Esophagus (tissue), 2 donors: ENCODE data around the gene INO80E. TPM values are rescaled to one million over a fixed set of nuclear protein-coding genes. Genes with fewer than 3 reads are reported as not detected.
"Not testable (repeated sequence)": the region's sequence is repeated elsewhere in the genome, so short reads cannot be mapped to it uniquely, and the experiment has no call there.

ENCODE experiments used
- H3K27ac ChIP-seq, 2 donors: one replicate each; pipeline ENCODE4 v1.5.1; 2013; ENCODE audit warnings: low read depth in 2 of 2, mild to moderate bottlenecking in 2 of 2, inconsistent platforms in 1 of 2, low read length in 1 of 2, moderate library complexity in 1 of 2
- H3K27me3 ChIP-seq, 2 donors: one replicate each; pipeline ENCODE4 v1.6.1; 2013; ENCODE audit warnings: low read length in 2 of 2, control low read depth in 1 of 2, mild to moderate bottlenecking in 1 of 2; ENCODE audit not compliant: insufficient read depth in 2 of 2, control insufficient read depth in 1 of 2
- H3K36me3 ChIP-seq, 2 donors: one replicate each; pipeline ENCODE4 v1.6.1; 2013; ENCODE audit warnings: low read length in 1 of 2; ENCODE audit not compliant: control insufficient read depth in 2 of 2, insufficient read depth in 2 of 2
- H3K4me1 ChIP-seq, 2 donors: one replicate each; pipeline ENCODE4 v1.6.1; 2013; ENCODE audit warnings: low read length in 1 of 2; ENCODE audit not compliant: control insufficient read depth in 2 of 2, insufficient read depth in 2 of 2
- H3K4me3 ChIP-seq, 2 donors: one replicate each; pipeline ENCODE4 v1.5.1; 2013; ENCODE audit warnings: low read length in 2 of 2, mild to moderate bottlenecking in 2 of 2, low read depth in 1 of 2, moderate library complexity in 1 of 2
- H3K9me3 ChIP-seq, 2 donors: one replicate each; pipeline ENCODE4 v1.6.1; 2013; ENCODE audit warnings: mild to moderate bottlenecking in 2 of 2, low read depth in 1 of 2, low read length in 1 of 2, moderate library complexity in 1 of 2; ENCODE audit not compliant: control insufficient read depth in 2 of 2, insufficient read depth in 1 of 2
- WGBS, 2 donors: extraction: QIAGEN DNeasy Blood & Tissue Kit; methylation state at CpG; one replicate each; pipeline ENCODE4 v1.1.7; 2013; 5-methylcytosine and 5-hydroxymethylcytosine counted together
- polyA plus RNA-seq, 2 donors: library from polyadenylated mRNA; stranded (reverse); fragments of 200-250 nt; gene quantifications; one replicate each; pipeline ENCODE4 v1.2.3, GENCODE V29; 2013
- donor health status: healthy with polysubstance abuse.
- donor health status: Bipolar disorder and iron deficiency.

INO80E gene
- polyA plus RNA-seq, 2 donors, result 46.4 to 82.1 TPM

GRCh38 chr16:30040690-30041089, 44.6 kb downstream of the INO80E start:
- not testable (repeated sequence) for H3K9me3 ChIP-seq, H3K27me3 ChIP-seq, H3K4me1 ChIP-seq, H3K27ac ChIP-seq, H3K36me3 ChIP-seq, H3K4me3 ChIP-seq
- 87 to 88% methylated on average over 5 of the region's 5 CpGs for WGBS, 2 donors

GRCh38 chr16:30041841-30042240, 45.8 kb downstream of the INO80E start:
- Histone ChIP-seq H3K4me1 (no peaks in the 10 kb centered on the region), H3K4me3 (no peak overlapping the region), H3K27me3 (no peaks in the 10 kb centered on the region), H3K9me3 (no peaks in the 10 kb centered on the region), H3K36me3 (no peaks in the 10 kb centered on the region), H3K27ac (no peak overlapping the region)
- WGBS, 2 donors, result 12 to 18% methylated on average over 5 of the region's 5 CpGs

GRCh38 chr16:30046178-30046577, 50.1 kb downstream of the INO80E start:
- Histone ChIP-seq H3K36me3 (no peaks in the 10 kb centered on the region), H3K27me3 (no peaks in the 10 kb centered on the region), H3K27ac (no peak overlapping the region), H3K4me1 (peaks cover 0 to 3% of the 10 kb centered on the region in 2 donors), H3K9me3 (no peaks in the 10 kb centered on the region), H3K4me3 (no peak overlapping the region)
- WGBS, 2 donors, result 52% methylated on average over 8 of the region's 8 CpGs

- no peaks in the 10 kb centered on the region for H3K27me3 ChIP-seq
- no peak overlapping the region for H3K4me3 ChIP-seq
- H3K9me3 ChIP-seq, result no peaks in the 10 kb centered on the region
- H3K4me1 ChIP-seq, result peaks cover 0 to 3% of the 10 kb centered on the region in 2 donors
- WGBS, 2 donors, result 91 to 100% methylated on average over 1 of the region's 1 CpG
- H3K27ac ChIP-seq, result no peak overlapping the region
- H3K36me3 ChIP-seq, result no peaks in the 10 kb centered on the region
These were observed 50.5 kb downstream of the INO80E start for GRCh38 chr16:30046588-30046987.

- 57 to 70% methylated on average over 8 of the region's 8 CpGs for WGBS, 2 donors
- Histone ChIP-seq H3K4me3 (no peak overlapping the region), H3K27ac (no peak overlapping the region), H3K9me3 (no peaks in the 10 kb centered on the region), H3K36me3 (no peaks in the 10 kb centered on the region), H3K4me1 (peaks cover 7 to 8% of the 10 kb centered on the region in 2 donors), H3K27me3 (no peaks in the 10 kb centered on the region)
These were observed 53.8 kb downstream of the INO80E start for GRCh38 chr16:30049871-30050270.

- Histone ChIP-seq H3K36me3 (no peaks in the 10 kb centered on the region), H3K9me3 (no peaks in the 10 kb centered on the region), H3K4me1 (peaks cover 10 to 11% of the 10 kb centered on the region in 2 donors), H3K4me3 (no peak overlapping the region), H3K27me3 (no peaks in the 10 kb centered on the region), H3K27ac (peak overlapping the region in 1 of 2 donors; percentile 44)
- WGBS, 2 donors, result 70 to 72% methylated on average over 3 of the region's 3 CpGs
These were observed 55.5 kb downstream of the INO80E start for GRCh38 chr16:30051518-30051917.

- Histone ChIP-seq H3K27ac (peak overlapping the region in 1 of 2 donors; percentile 29), H3K4me1 (peaks cover 10 to 11% of the 10 kb centered on the region in 2 donors), H3K27me3 (no peaks in the 10 kb centered on the region), H3K4me3 (peak overlapping the region; percentile 43 to 61), H3K9me3 (no peaks in the 10 kb centered on the region), H3K36me3 (no peaks in the 10 kb centered on the region)
- WGBS, 2 donors, result 5 to 6% methylated on average over 46 to 58 of the region's 58 CpGs
These were observed 56.8 kb downstream of the INO80E start for GRCh38 chr16:30052671-30053372.

GRCh38 chr16:30053376-30054015, 57.5 kb downstream of the INO80E start:
- H3K36me3 ChIP-seq, result no peaks in the 10 kb centered on the region
- no peaks in the 10 kb centered on the region for H3K9me3 ChIP-seq
- peaks cover 10 to 11% of the 10 kb centered on the region in 2 donors for H3K4me1 ChIP-seq
- H3K4me3 ChIP-seq, result peak overlapping the region; percentile 43 to 61
- H3K27ac ChIP-seq, result peak overlapping the region in 1 of 2 donors; percentile 29
- H3K27me3 ChIP-seq, result no peaks in the 10 kb centered on the region
- whole genome bisulfite sequencing, 2 donors, result 4 to 8% methylated on average over 19 of the region's 19 CpGs

- Histone ChIP-seq H3K27me3 (no peaks in the 10 kb centered on the region), H3K9me3 (no peaks in the 10 kb centered on the region), H3K4me3 (no peak overlapping the region), H3K27ac (no peak overlapping the region), H3K36me3 (no peaks in the 10 kb centered on the region), H3K4me1 (peaks cover 10 to 11% of the 10 kb centered on the region in 2 donors)
- WGBS, 2 donors, result 76 to 81% methylated on average over 8 of the region's 8 CpGs
These were observed 58.4 kb downstream of the INO80E start for GRCh38 chr16:30054451-30054850.
